ENCODE measurements around the gene PRRC1.
A peak's percentile ranks its signal among the peaks of the same experiment; 100 is the strongest.
"Not testable (repeated sequence)": the region's sequence is repeated elsewhere in the genome, so short reads cannot be mapped to it uniquely, and the experiment has no call there.

The PRRC1 gene

GRCh38 chr5:127517480-127518318 lies at the start of gene PRRC1:
Gene PRRC1, plus strand, starts transcription at chr5:127517640. Its CDS starts 5,840 bp downstream, at chr5:127523480.
- peak; percentile 34 for DNase-seq

- DNase-seq: no peak
Observed at GRCh38 chr5:127471211-127471610, 46.2 kb upstream of the PRRC1 start.

GRCh38 chr5:127472700-127473099 lies 44.7 kb upstream of the PRRC1 start:
- DNase-seq: no peak

- DNase-seq: no peak
Observed at GRCh38 chr5:127486471-127486870, 31.0 kb upstream of the PRRC1 start.

GRCh38 chr5:127492854-127493738 lies 24.3 kb upstream of the PRRC1 start:
- no peak for DNase-seq

- no peak for DNase-seq
Observed at GRCh38 chr5:127498548-127498947, 18.9 kb upstream of the PRRC1 start.

- DNase-seq: no peak
Observed at GRCh38 chr5:127505905-127506304, 11.5 kb upstream of the PRRC1 start.

GRCh38 chr5:127506616-127507015 lies 10.8 kb upstream of the PRRC1 start:
- DNase-seq: no peak

- no peak for DNase-seq
Observed at GRCh38 chr5:127508644-127509373, 8.6 kb upstream of the PRRC1 start.

GRCh38 chr5:127513408-127513970 lies 4.0 kb upstream of the PRRC1 start:
- DNase-seq: no peak

GRCh38 chr5:127514816-127515215 lies 2.6 kb upstream of the PRRC1 start:
- DNase-seq: no peak

- DNase-seq: no peak
Observed at GRCh38 chr5:127515693-127516440, 1.6 kb upstream of the PRRC1 start.

- DNase-seq: no peak
Observed at GRCh38 chr5:127517110-127517479, 345 bp upstream of the PRRC1 start.

- no peak for DNase-seq
Observed at GRCh38 chr5:127518319-127518621, 830 bp downstream of the PRRC1 start.

GRCh38 chr5:127519527-127519926 lies 2.1 kb downstream of the PRRC1 start:
- DNase-seq: no peak

GRCh38 chr5:127521138-127521770 lies 3.8 kb downstream of the PRRC1 start:
- DNase-seq: no peak

- DNase-seq: no peak
Observed at GRCh38 chr5:127525181-127525580, 7.7 kb downstream of the PRRC1 start.

GRCh38 chr5:127529904-127530682 lies 12.7 kb downstream of the PRRC1 start:
- no peak for DNase-seq

GRCh38 chr5:127536687-127537086 lies 19.2 kb downstream of the PRRC1 start:
- no peak for DNase-seq

- not testable (repeated sequence) for DNase-seq
Observed at GRCh38 chr5:127540553-127540952, 23.1 kb downstream of the PRRC1 start.

- DNase-seq: not testable (repeated sequence)
Observed at GRCh38 chr5:127545249-127545648, 27.8 kb downstream of the PRRC1 start.

All from DMS79 (cell line).